H1 (cell line): ENCODE measurements around the gene DPYD. TPM values are rescaled to one million over a fixed set of nuclear protein-coding genes. Genes with fewer than 3 reads are reported as not detected.

Experiments used
- CTCF ChIA-PET: fragments of 300-600 bp; sonication (Branson Sonifier 250); formaldehyde crosslinking; loops from one replicate; lab custom pipeline; 2021; ENCODE audit not compliant: partially characterized antibody; lab: Charles Lee
- POLR2A ChIA-PET: fragments of 300-600 bp; sonication (Branson Sonifier 250); formaldehyde crosslinking; loops from one replicate; lab custom pipeline; 2021; ENCODE audit warnings: inconsistent platforms; ENCODE audit not compliant: partially characterized antibody; lab: Charles Lee
- DNase-seq, 2 experiments: peaks; one replicate each; pipeline versions ENCODE4 v3.0.0 to v3.0.0-alpha.2; 2010 to 2022; ENCODE audit warnings: low spot score in 2 of 2, low read depth in 1 of 2, mixed read lengths in 1 of 2
- FAIRE-seq: peaks from 2 replicates; lab custom pipeline; 2011; peaks lifted over from hg19 to GRCh38; lab: Jason Lieb, UNC
- H2AFZ ChIP-seq: 2 replicates; pipeline ENCODE4 v1.8.1; 2012; ENCODE audit warnings: low read length, inconsistent platforms
- H2AK5ac ChIP-seq: 2 replicates; pipeline ENCODE4 v1.6.1; 2013; ENCODE audit warnings: low read depth, low read length
- H2BK120ac ChIP-seq: replicated peaks from 2 replicates; pipeline ENCODE3; 2013; ENCODE audit warnings: low read depth, low read length, inconsistent platforms
- H2BK12ac ChIP-seq: 2 replicates; pipeline ENCODE4 v1.6.1; 2013; ENCODE audit warnings: low read depth, low read length
- H2BK15ac ChIP-seq: 2 replicates; pipeline ENCODE4 v1.6.1; 2013; ENCODE audit warnings: low read length
- H2BK20ac ChIP-seq: 2 replicates; pipeline ENCODE4 v1.6.1; 2013; ENCODE audit warnings: low read length
- H2BK5ac ChIP-seq: 2 replicates; pipeline ENCODE4 v1.6.1; 2013; ENCODE audit warnings: low read depth, low read length
- H3K14ac ChIP-seq: 2 replicates; pipeline ENCODE4 v1.6.1; 2013; ENCODE audit warnings: inconsistent platforms; ENCODE audit not compliant: insufficient read length
- H3K18ac ChIP-seq: 2 replicates; pipeline ENCODE4 v1.6.1; 2013; ENCODE audit warnings: low read length; ENCODE audit errors: extremely low read depth
- H3K23ac ChIP-seq: 2 replicates; pipeline ENCODE4 v1.6.1; 2013; ENCODE audit warnings: inconsistent platforms; ENCODE audit not compliant: insufficient read length
- H3K23me2 ChIP-seq: 2 replicates; pipeline ENCODE4 v1.6.1; 2013; ENCODE audit warnings: low read depth, low read length
- H3K27ac ChIP-seq: 2 replicates; pipeline ENCODE4 v1.6.1; 2011; ENCODE audit warnings: low read depth, low read length, inconsistent platforms
- H3K27me3 ChIP-seq, 4 experiments: replicated peaks in 1 of 4; 1 replicate in 1 of 4; 2 replicates in 3 of 4; pipeline versions ENCODE4 v1.6.1 to v1.8.1; 2011 to 2013; ENCODE audit warnings: low read length in 3 of 4, mild to moderate bottlenecking in 3 of 4, inconsistent platforms in 2 of 4, mixed read lengths in 2 of 4, moderate library complexity in 1 of 4; ENCODE audit not compliant: control insufficient read depth in 3 of 4, insufficient read depth in 3 of 4; ENCODE audit errors: extremely low read depth in 1 of 4
- H3K36me3 ChIP-seq, 4 experiments: 2 replicates each; pipeline versions ENCODE4 v1.6.1 to v1.8.1; 2011 to 2013; ENCODE audit warnings: mild to moderate bottlenecking in 4 of 4, low read length in 3 of 4, moderate library complexity in 2 of 4, control low read depth in 1 of 4, inconsistent platforms in 1 of 4; ENCODE audit not compliant: insufficient read depth in 4 of 4, control insufficient read depth in 2 of 4
- H3K4ac ChIP-seq: replicated peaks from 2 replicates; pipeline ENCODE3; 2013; ENCODE audit warnings: low read length, low read depth, mixed read lengths, inconsistent platforms; ENCODE audit not compliant: insufficient read length
- H3K4me1 ChIP-seq, 4 experiments: replicated peaks in 1 of 4; 1 replicate in 1 of 4; 2 replicates in 3 of 4; pipeline versions ENCODE4 v1.6.1 to v1.8.1; 2011 to 2013; ENCODE audit warnings: low read length in 3 of 4, inconsistent platforms in 2 of 4, mixed read lengths in 1 of 4; ENCODE audit not compliant: insufficient read depth in 4 of 4, control insufficient read depth in 3 of 4
- H3K4me2 ChIP-seq, 2 experiments: 2 replicates each; pipeline versions ENCODE4 v1.6.1 to v1.8.1; 2011 to 2013; ENCODE audit warnings: low read depth in 2 of 2, low read length in 2 of 2, control low read depth in 1 of 2, inconsistent platforms in 1 of 2, mild to moderate bottlenecking in 1 of 2; ENCODE audit not compliant: insufficient read depth in 1 of 2
- H3K4me3 ChIP-seq, 4 experiments: fragments of 200-600, 300-600 bp in 1 of 4; sonication (generic), shearing (Covaris generic), sonication (Bioruptor Twin) in 1 of 4; 2 replicates each; pipeline versions ENCODE4 v1.5.1 to v1.8.1; 2011 to 2016; ENCODE audit warnings: low read length in 4 of 4, low read depth in 3 of 4, control low read depth in 2 of 4, inconsistent platforms in 2 of 4, mild to moderate bottlenecking in 2 of 4, mixed read lengths in 1 of 4, moderate library complexity in 1 of 4; ENCODE audit not compliant: insufficient read depth in 2 of 4; ENCODE audit errors: extremely low read depth in 1 of 4
- H3K56ac ChIP-seq: replicated peaks from 2 replicates; pipeline ENCODE3; 2013; ENCODE audit warnings: low read depth, mild to moderate bottlenecking, mixed read lengths, low read length, inconsistent platforms; ENCODE audit not compliant: insufficient read length
- H3K79me1 ChIP-seq: 2 replicates; pipeline ENCODE4 v1.6.1; 2013; ENCODE audit warnings: low read depth, low read length, control low read depth
- H3K79me2 ChIP-seq, 2 experiments: 2 replicates each; pipeline versions ENCODE4 v1.6.1 to v1.8.1; 2012 to 2013; ENCODE audit warnings: low read length in 2 of 2, mild to moderate bottlenecking in 2 of 2, inconsistent platforms in 1 of 2; ENCODE audit not compliant: insufficient read depth in 2 of 2, control insufficient read depth in 1 of 2
- H3K9ac ChIP-seq, 4 experiments: replicated peaks in 1 of 4; 1 replicate in 1 of 4; 2 replicates in 3 of 4; pipeline versions ENCODE4 v1.6.1 to v1.8.1; 2011 to 2013; ENCODE audit warnings: low read depth in 3 of 4, low read length in 3 of 4, control low read depth in 2 of 4, mild to moderate bottlenecking in 2 of 4, moderate library complexity in 2 of 4, inconsistent platforms in 1 of 4; ENCODE audit errors: extremely low read depth in 1 of 4
- H3K9me3 ChIP-seq, 2 experiments: 2 replicates each; pipeline versions ENCODE4 v1.6.1 to v1.8.1; 2012 to 2013; ENCODE audit warnings: mild to moderate bottlenecking in 2 of 2, moderate library complexity in 2 of 2, control low read depth in 1 of 2, inconsistent platforms in 1 of 2, low read depth in 1 of 2, low read length in 1 of 2, mixed read lengths in 1 of 2; ENCODE audit not compliant: insufficient read depth in 2 of 2
- H4K20me1 ChIP-seq, 2 experiments: replicated peaks in 1 of 2; 2 replicates each; pipeline versions ENCODE3 to v1.8.1; 2011 to 2013; ENCODE audit warnings: inconsistent platforms in 2 of 2, low read length in 2 of 2, mild to moderate bottlenecking in 1 of 2; ENCODE audit not compliant: insufficient read depth in 2 of 2, control insufficient read depth in 1 of 2
- H4K5ac ChIP-seq: 2 replicates; pipeline ENCODE4 v1.6.1; 2013; ENCODE audit warnings: low read length, low read depth, mixed read lengths, inconsistent platforms; ENCODE audit not compliant: insufficient read length
- H4K8ac ChIP-seq: 2 replicates; pipeline ENCODE4 v1.8.0; 2013; ENCODE audit warnings: mild to moderate bottlenecking, moderate library complexity, low read length, inconsistent platforms; ENCODE audit not compliant: insufficient read depth; ENCODE audit errors: extremely low read depth
- H4K91ac ChIP-seq: replicated peaks from 2 replicates; pipeline ENCODE3; 2013; ENCODE audit warnings: low read length, mixed read lengths, inconsistent platforms; ENCODE audit not compliant: insufficient read length
- BACH1 ChIP-seq: IDR thresholded peaks from 2 replicates; pipeline ENCODE4 v1.6.1; 2012; ENCODE audit warnings: low read length, improper control_type of control experiment
- CBX8 ChIP-seq: fragments of 300-800, 300-1000 bp; sonication (generic); IDR thresholded peaks from 2 replicates; pipeline ENCODE4 v1.7.1; 2016; ENCODE audit warnings: low read depth, low read length, borderline replicate concordance
- EZH2 ChIP-seq: fragments of 200-600 bp; sonication (generic); IDR thresholded peaks from 2 replicates; pipeline ENCODE4 v1.7.1; 2012; ENCODE audit warnings: low read depth, mild to moderate bottlenecking, moderate library complexity, low read length, inconsistent platforms; ENCODE audit not compliant: severe bottlenecking
- GABPA ChIP-seq: IDR thresholded peaks from 2 replicates; pipeline ENCODE4 v1.6.1; 2011; ENCODE audit warnings: mild to moderate bottlenecking, low read length, moderate library complexity, borderline replicate concordance; ENCODE audit not compliant: insufficient read depth
- RAD21 ChIP-seq, 2 experiments: IDR thresholded peaks in 1 of 2; conservative IDR thresholded peaks in 1 of 2; 2 replicates each; pipeline ENCODE4 v1.6.1; 2011; ENCODE audit warnings: low read depth in 2 of 2, low read length in 2 of 2, improper control_type of control experiment in 1 of 2, inconsistent platforms in 1 of 2, mild to moderate bottlenecking in 1 of 2, moderate library complexity in 1 of 2
- RXRA ChIP-seq: IDR thresholded peaks from 2 replicates; pipeline ENCODE4 v1.6.1; 2011; ENCODE audit warnings: low read depth, mild to moderate bottlenecking, low read length, moderate library complexity; ENCODE audit not compliant: insufficient read depth
- WGBS, 2 experiments: shearing (Covaris generic) in 1 of 2; methylation state at CpG; one replicate each; pipeline versions ENCODE4 v1.1.6 to v1.1.7; 2013 to 2015; ENCODE audit warnings: low lambda C conversion rate in 2 of 2, mixed read lengths in 2 of 2, inconsistent platforms in 1 of 2, low coverage in 1 of 2, missing lambda C conversion rate in 1 of 2; ENCODE audit not compliant: insufficient replicate concordance in 2 of 2, insufficient coverage in 1 of 2, insufficient read length in 1 of 2; ENCODE audit errors: extremely low coverage in 1 of 2, missing lambda C conversion rate in 1 of 2; 5-methylcytosine and 5-hydroxymethylcytosine counted together
- polyA plus RNA-seq, 7 experiments: library from polyadenylated mRNA; depleted of rRNA in 3 of 7; stranded (reverse) in 5 of 7; unstranded in 2 of 7; fragments of >200 nt in 5 of 7; fragments of 200-250 nt in 2 of 7; gene quantifications; 1 replicate in 5 of 7; 2 replicates in 1 of 7; 4 replicates in 1 of 7; pipeline versions ENCODE4 v1.2.1 to v1.2.3, GENCODE V29; 2011 to 2013; ENCODE audit warnings: missing spikeins in 2 of 7, mixed read lengths in 2 of 7
- total RNA-seq: library from RNA; stranded (reverse); fragmentation: NEBNext Ultra II Directional; extraction: Animal tissue kit (Norgen Biotek cat#: 25700); gene quantifications from 2 replicates; pipeline ENCODE4 v1.2.1, GENCODE V29; 2021

DPYD gene
- total and polyA plus RNA-seq, 2 of the 8 experiments (the other 6 are each of a cell fraction or from before 2014, with no cell fraction given), result 0.29 to 0.73 TPM

GRCh38 chr1:97502360-97502759, 418.5 kb downstream of the DPYD start:
- 98% methylated on average over 4 of the region's 4 CpGs; no CpG with 5 or more reads in 1 of the 2 experiments for WGBS, 2 experiments
- DNase-seq, result no peak
- POLR2A ChIA-PET, result no interaction called here

More at GRCh38 chr1:97502360-97502759, 418.5 kb downstream of the DPYD start:
- Histone ChIP-seq H4K8ac (no peak overlapping the region), H2BK20ac (no peak overlapping the region), H3K56ac (no peak overlapping the region), H2BK12ac (no peak overlapping the region), H3K14ac (no peak overlapping the region), H3K4ac (no peak overlapping the region), H2AFZ (no peak overlapping the region), H3K27me3 (no peaks in the 10 kb centered on the region), H3K4me3 (no peak overlapping the region), H3K18ac (no peak overlapping the region), H3K79me1 (no peaks in the 10 kb centered on the region), H4K20me1 (no peaks in the 10 kb centered on the region), H3K9me3 (no peaks in the 10 kb centered on the region), H3K4me2 (no peak overlapping the region), H2BK120ac (no peak overlapping the region), H2BK15ac (no peak overlapping the region), H4K5ac (no peak overlapping the region), H3K9ac (no peak overlapping the region), H4K91ac (no peak overlapping the region), H2BK5ac (no peak overlapping the region), H2AK5ac (no peak overlapping the region), H3K79me2 (no peaks in the 10 kb centered on the region), H3K27ac (no peak overlapping the region), H3K36me3 (no peaks in the 10 kb centered on the region), H3K23me2 (no peaks in the 10 kb centered on the region), H3K23ac (no peak overlapping the region), H3K4me1 (no peaks in the 10 kb centered on the region)
- no peak for FAIRE-seq
- CTCF ChIA-PET, result interaction anchor here (2.9 kb wide), 1 partner anchor 23 kb away, joined by 16 read pairs; no protein-coding TSS in a partner anchor
- TF ChIP-seq GABPA (no peak), BACH1 (no peak), RAD21 (IDR thresholded peaks at IDR 0.05 in 1 of 2, conservative IDR thresholded peaks at IDR 0.05 in 1 of 2; ENCODE audit: low read depth in 2 of 2, low read length in 2 of 2) (no peak), CBX8 (no peak), RXRA (no peak), EZH2 (no peak)
